Right atrium auricular region (tissue), 2 donors: ENCODE data around the gene HSH2D. TPM values are rescaled to one million over a fixed set of nuclear protein-coding genes. Genes with fewer than 3 reads are reported as not detected.

ENCODE experiments used
- DNase-seq: peaks from one replicate; pipeline ENCODE4 v3.0.0-alpha.2; 2019; ENCODE audit warnings: low spot score
- H3K27ac ChIP-seq, 2 donors: fragments of 200-600 bp; sonication (generic); 1 replicate in 1 of 2; 2 replicates in 1 of 2; pipeline ENCODE4 v1.5.1; 2016 to 2019
- H3K27me3 ChIP-seq, 2 donors: fragments of 200-600 bp; sonication (generic); one replicate each; pipeline versions ENCODE4 v1.5.1 to v1.6.0; 2017 to 2019
- H3K36me3 ChIP-seq: fragments of 200-600 bp; sonication (generic); one replicate; pipeline ENCODE4 v1.5.1; 2016
- H3K4me1 ChIP-seq, 2 donors: fragments of 200-600 bp; sonication (generic); one replicate each; pipeline versions ENCODE4 v1.5.1 to v1.6.0; 2017 to 2019
- H3K4me3 ChIP-seq, 2 donors: fragments of 200-600 bp; sonication (generic); 1 replicate in 1 of 2; 2 replicates in 1 of 2; pipeline ENCODE4 v1.5.1; 2017 to 2019; ENCODE audit warnings: mild to moderate bottlenecking in 1 of 2, moderate library complexity in 1 of 2
- H3K9me3 ChIP-seq, 2 donors: fragments of 200-600 bp; sonication (generic); one replicate each; pipeline ENCODE4 v1.5.1; 2019
- CTCF ChIP-seq, 2 donors: fragments of 200-600 bp; sonication (generic); IDR thresholded peaks; one replicate each; pipeline ENCODE4 v1.5.1; 2019; ENCODE audit warnings: antibody characterized with exemption in 2 of 2
- total RNA-seq, 2 donors: library from RNA; depleted of rRNA; stranded (reverse); fragments of >200 nt; gene quantifications; one replicate each; pipeline ENCODE4 v1.1.0, GENCODE V29; 2016

HSH2D gene
- total RNA-seq, 2 donors from 2014 or later = 1.1 TPM; not detected in 1

GRCh38 chr19:16204005-16204294, 60.5 kb downstream of the HSH2D start:
- no peaks in the 10 kb centered on the region for H3K9me3 ChIP-seq
- no peak for DNase-seq
- H3K4me3 ChIP-seq = no peak overlapping the region
- peaks cover 0 to 34% of the 10 kb centered on the region in 2 donors for H3K4me1 ChIP-seq
- H3K27me3 ChIP-seq = no peaks in the 10 kb centered on the region
- H3K36me3 ChIP-seq = peaks cover 38% of the 10 kb centered on the region
- no peak overlapping the region for H3K27ac ChIP-seq
- no peak for TF ChIP-seq CTCF (IDR thresholded peaks at IDR 0.05)

- no peaks in the 10 kb centered on the region for H3K9me3 ChIP-seq
- no peaks in the 10 kb centered on the region for H3K27me3 ChIP-seq
- H3K36me3 ChIP-seq = peaks cover 53% of the 10 kb centered on the region
- no peak for DNase-seq
- peak overlapping the region in 1 of 2 donors; percentile 26 for H3K27ac ChIP-seq
- H3K4me3 ChIP-seq = no peak overlapping the region
- H3K4me1 ChIP-seq = peaks cover 0 to 22% of the 10 kb centered on the region in 2 donors
- no peak for TF ChIP-seq CTCF (IDR thresholded peaks at IDR 0.05)
These were observed 61.9 kb downstream of the HSH2D start for GRCh38 chr19:16205205-16206045.

GRCh38 chr19:16206046-16206605, 62.6 kb downstream of the HSH2D start:
- no peak for DNase-seq
- no peak for TF ChIP-seq CTCF (IDR thresholded peaks at IDR 0.05)
- peaks cover 60% of the 10 kb centered on the region for H3K36me3 ChIP-seq

GRCh38 chr19:16206637-16207036, 63.2 kb downstream of the HSH2D start:
- DNase-seq = no peak
- no peak overlapping the region for H3K4me3 ChIP-seq
- peaks cover 65% of the 10 kb centered on the region for H3K36me3 ChIP-seq
- H3K9me3 ChIP-seq = no peaks in the 10 kb centered on the region
- TF ChIP-seq CTCF (IDR thresholded peaks at IDR 0.05) = no peak
- H3K27ac ChIP-seq = no peak overlapping the region
- no peaks in the 10 kb centered on the region for H3K27me3 ChIP-seq
- peaks cover 0 to 22% of the 10 kb centered on the region in 2 donors for H3K4me1 ChIP-seq

More at GRCh38 chr19:16206046-16206605, 62.6 kb downstream of the HSH2D start:
- Histone ChIP-seq H3K4me3 (no peak overlapping the region), H3K27ac (peak overlapping the region in 1 of 2 donors; percentile 26), H3K27me3 (no peaks in the 10 kb centered on the region), H3K4me1 (peaks cover 0 to 22% of the 10 kb centered on the region in 2 donors), H3K9me3 (no peaks in the 10 kb centered on the region)

- H3K4me1 ChIP-seq = peaks cover 0 to 22% of the 10 kb centered on the region in 2 donors
- no peak overlapping the region for H3K4me3 ChIP-seq
- H3K27me3 ChIP-seq = no peaks in the 10 kb centered on the region
- DNase-seq = no peak
- H3K27ac ChIP-seq = no peak overlapping the region
- H3K36me3 ChIP-seq = peaks cover 62% of the 10 kb centered on the region
- no peak for TF ChIP-seq CTCF (IDR thresholded peaks at IDR 0.05)
- no peaks in the 10 kb centered on the region for H3K9me3 ChIP-seq
These were observed 63.6 kb downstream of the HSH2D start for GRCh38 chr19:16207063-16207462.
